HG03060 (cell line): ENCODE data around the gene TBX3.

ENCODE experiments used
- ATAC-seq: cut with Tn5 transposase; IDR thresholded peaks from one replicate; pipeline ENCODE4 v1.9.1; 2021; ENCODE audit warnings: low read depth, moderate number of reproducible peaks; ENCODE audit not compliant: unreplicated experiment

Gene TBX3

DNA sequence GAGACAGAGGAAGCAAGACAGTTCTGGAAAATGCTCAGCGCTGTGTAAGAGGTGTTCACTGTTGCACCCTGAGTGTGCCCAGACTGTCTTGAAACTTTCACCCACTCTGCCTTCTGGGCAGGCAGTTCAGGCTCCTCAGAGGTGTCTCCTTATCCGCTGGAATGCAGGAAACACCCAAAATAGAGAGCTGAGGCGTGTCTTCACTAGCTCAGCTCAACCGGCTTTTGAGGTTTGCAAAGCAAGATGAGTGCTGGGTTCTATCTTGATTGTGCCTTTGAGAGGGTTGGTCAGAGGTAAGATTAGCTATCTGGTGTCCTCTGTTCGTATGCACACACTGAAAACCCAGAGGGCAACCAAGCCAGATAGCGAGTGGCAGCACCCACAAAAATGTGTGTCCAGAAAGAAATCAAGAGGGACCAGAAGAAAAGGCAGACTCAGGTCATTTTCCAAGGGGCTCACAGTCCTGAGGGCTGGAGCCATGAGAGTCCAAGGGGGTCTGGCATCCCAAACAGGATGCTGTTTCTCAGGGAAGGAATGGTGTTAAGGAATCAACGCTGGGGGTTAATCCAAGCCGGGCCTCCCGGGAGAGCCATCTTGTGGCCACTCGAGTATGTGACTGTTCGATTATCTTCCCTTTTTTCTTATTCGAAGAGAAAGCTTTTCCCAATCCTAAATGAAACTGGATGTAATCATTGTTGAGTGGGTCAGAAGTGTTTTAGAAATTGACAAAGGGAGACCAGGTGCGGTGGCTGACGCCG, 47.1 kb downstream of the TBX3 start:
- no peak for ATAC-seq

DNA sequence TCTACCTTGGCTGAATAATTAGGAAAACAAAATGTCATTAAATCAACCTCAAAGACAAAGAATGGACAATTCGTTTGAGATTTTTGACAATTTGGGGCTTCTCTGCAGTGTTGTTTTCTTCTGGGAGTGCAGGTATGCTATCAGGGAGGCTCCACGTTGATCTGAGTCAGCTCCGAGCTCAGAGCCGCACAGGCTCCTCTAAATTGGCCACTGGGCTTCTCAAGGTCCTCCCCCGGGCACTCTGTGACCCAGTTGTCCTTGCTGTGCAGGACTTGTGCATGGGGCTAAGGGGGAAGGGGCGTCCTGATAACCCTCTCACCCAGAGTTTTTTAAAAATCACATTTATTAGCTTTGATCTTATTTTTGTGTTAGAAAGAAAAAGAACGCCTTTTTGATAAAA, 52.7 kb downstream of the TBX3 start:
- no peak for ATAC-seq

GRCh38 chr12:114628199-114628598, 55.8 kb downstream of the TBX3 start:
- no peak for ATAC-seq

GRCh38 chr12:114627393-114627792, 56.6 kb downstream of the TBX3 start:
- no peak for ATAC-seq

DNA sequence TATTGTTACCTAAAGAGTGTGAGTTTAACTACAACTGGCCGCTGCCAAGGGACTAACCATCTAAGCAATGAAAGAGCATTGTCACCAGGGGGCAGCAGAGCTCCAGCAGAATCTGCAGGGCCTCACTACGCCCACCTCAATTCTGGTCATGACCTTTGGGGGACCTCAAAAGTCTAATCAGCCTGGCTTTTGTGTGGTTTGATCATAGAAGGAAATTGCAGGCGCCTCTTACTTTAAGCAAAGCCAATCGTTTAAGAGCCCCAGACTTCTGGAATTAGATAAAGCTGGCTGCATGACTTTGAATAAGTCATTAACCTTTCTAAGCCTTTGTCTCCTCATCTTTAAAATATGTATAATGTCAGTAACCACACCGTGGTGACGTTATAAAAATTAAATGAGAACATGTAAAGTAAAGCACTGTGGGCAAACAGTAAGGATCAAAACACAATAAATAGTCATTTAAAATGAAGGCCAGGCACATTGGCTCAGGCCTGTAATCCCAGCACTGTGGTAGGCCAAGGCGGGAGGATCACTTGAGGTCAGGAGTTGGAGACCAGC, 58.6 kb downstream of the TBX3 start:
- ATAC-seq: no peak

- no peak for ATAC-seq
Observed at GRCh38 chr12:114623737-114624136, 60.2 kb downstream of the TBX3 start.
